Uterus (tissue), 2 donors: ENCODE data around the gene FGF11.

Source experiments
- CTCF ChIP-seq, 4 experiments: fragments of 200-600 bp in 2 of 4; fragments of 450-650 bp in 2 of 4; sonication (generic) in 2 of 4; IDR thresholded peaks; one replicate each; pipeline ENCODE4 v1.5.1; 2016 to 2019; ENCODE audit warnings: antibody characterized with exemption in 4 of 4, mild to moderate bottlenecking in 2 of 4, moderate library complexity in 1 of 4
- POLR2A ChIP-seq, 2 donors: fragments of 450-650 bp; IDR thresholded peaks; one replicate each; pipeline ENCODE4 v1.6.1; 2016; ENCODE audit warnings: antibody characterized with exemption in 2 of 2, mild to moderate bottlenecking in 1 of 2, moderate library complexity in 1 of 2

DNA sequence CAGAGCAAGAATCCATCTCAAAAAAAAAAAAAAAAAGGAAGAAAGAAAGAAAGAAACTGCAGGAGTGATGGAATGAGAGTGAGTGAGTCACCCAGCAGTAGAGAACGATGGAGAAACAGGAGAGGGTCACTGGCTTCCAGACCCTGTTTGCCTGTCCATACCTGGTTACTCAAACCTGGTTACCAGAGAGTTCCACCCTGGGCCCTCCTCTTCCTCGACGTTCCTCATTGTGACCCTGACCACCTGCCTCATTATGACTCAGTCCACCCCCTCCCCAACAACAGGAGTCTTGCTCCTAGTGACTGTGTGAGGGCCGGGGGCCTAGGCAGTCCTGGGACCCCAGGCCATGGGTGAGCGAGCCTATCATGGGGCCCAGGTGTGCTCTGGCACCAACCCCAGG, 10.8 kb upstream of the FGF11 start, which contains the start of gene SPEM3:
- TF ChIP-seq CTCF (IDR thresholded peaks at IDR 0.05) = no peak
- no peak for TF ChIP-seq POLR2A (IDR thresholded peaks at IDR 0.05)
